ENCODE measurements around the gene CHN2.

The CHN2 gene

DNA sequence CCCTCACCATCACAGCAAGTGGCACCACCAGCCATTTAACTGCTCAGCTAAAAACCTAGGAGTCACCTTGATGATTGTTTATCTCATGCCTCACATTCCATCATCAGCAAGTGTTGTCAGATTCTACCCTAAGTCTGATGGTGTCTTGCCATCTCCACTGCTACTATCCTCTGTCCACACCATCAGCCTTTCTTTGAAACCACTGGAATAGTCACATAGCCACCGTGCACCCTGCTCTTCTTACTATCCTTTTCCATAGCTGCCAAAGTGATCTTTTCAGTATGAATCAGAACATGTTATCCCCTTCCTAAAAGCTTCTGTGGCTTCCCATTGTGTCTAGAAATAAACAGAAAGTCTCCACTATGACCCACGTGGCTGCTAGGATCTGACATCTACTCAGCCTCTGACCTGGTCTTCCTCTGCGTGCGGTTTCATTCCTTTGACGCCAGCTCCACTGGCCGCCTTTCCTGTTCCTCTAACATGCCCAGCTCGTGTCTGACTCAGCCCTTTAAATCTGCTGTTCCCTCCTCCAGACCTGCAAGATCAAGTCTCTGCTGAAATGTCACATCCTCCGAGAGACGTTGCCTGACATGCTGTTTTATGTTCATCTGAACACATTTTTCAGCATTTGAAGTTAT lies 16.5 kb upstream of the CHN2 start:
- no peak for ATAC-seq
- TF ChIP-seq, protein P1, sequence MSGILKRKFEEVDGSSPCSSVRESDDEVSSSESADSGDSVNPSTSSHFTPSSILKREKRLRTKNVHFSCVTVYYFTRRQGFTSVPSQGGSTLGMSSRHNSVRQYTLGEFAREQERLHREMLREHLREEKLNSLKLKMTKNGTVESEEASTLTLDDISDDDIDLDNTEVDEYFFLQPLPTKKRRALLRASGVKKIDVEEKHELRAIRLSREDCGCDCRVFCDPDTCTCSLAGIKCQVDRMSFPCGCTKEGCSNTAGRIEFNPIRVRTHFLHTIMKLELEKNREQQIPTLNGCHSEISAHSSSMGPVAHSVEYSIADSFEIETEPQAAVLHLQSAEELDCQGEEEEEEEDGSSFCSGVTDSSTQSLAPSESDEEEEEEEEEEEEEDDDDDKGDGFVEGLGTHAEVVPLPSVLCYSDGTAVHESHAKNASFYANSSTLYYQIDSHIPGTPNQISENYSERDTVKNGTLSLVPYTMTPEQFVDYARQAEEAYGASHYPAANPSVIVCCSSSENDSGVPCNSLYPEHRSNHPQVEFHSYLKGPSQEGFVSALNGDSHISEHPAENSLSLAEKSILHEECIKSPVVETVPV (CRISPR knock-in tag; IDR thresholded peaks at IDR 0.05) = no peak
- TF ChIP-seq CSDC2 (CRISPR knock-in tag; IDR thresholded peaks at IDR 0.05) (no peak), ZNF565 (CRISPR knock-in tag; conservative IDR thresholded peaks at IDR 0.05; ENCODE audit: low read depth) (no peak), PPARA (CRISPR knock-in tag; IDR thresholded peaks at IDR 0.05; ENCODE audit: borderline replicate concordance) (no peak), SNAI2 (CRISPR knock-in tag; IDR thresholded peaks at IDR 0.05) (no peak), ZNF8 (CRISPR knock-in tag; IDR thresholded peaks at IDR 0.05) (no peak), ZNF70 (CRISPR knock-in tag; IDR thresholded peaks at IDR 0.05) (no peak), ZC3H10 (CRISPR knock-in tag; IDR thresholded peaks at IDR 0.05) (no peak), RARB (CRISPR knock-in tag; IDR thresholded peaks at IDR 0.05) (no peak), BACH2 (CRISPR knock-in tag; IDR thresholded peaks at IDR 0.05; ENCODE audit: borderline replicate concordance) (no peak), OSR1 (CRISPR knock-in tag; IDR thresholded peaks at IDR 0.05) (no peak), TCF4 (CRISPR knock-in tag; IDR thresholded peaks at IDR 0.05; ENCODE audit: borderline replicate concordance) (no peak), ARNTL (CRISPR knock-in tag; IDR thresholded peaks at IDR 0.05; ENCODE audit: borderline replicate concordance, low read depth) (no peak), GLIS3 (CRISPR knock-in tag; IDR thresholded peaks at IDR 0.05) (no peak), ZFP30 (CRISPR knock-in tag; IDR thresholded peaks at IDR 0.05) (no peak), ISL1 (CRISPR knock-in tag; IDR thresholded peaks at IDR 0.05) (no peak)
- TF ChIP-seq, protein P2, sequence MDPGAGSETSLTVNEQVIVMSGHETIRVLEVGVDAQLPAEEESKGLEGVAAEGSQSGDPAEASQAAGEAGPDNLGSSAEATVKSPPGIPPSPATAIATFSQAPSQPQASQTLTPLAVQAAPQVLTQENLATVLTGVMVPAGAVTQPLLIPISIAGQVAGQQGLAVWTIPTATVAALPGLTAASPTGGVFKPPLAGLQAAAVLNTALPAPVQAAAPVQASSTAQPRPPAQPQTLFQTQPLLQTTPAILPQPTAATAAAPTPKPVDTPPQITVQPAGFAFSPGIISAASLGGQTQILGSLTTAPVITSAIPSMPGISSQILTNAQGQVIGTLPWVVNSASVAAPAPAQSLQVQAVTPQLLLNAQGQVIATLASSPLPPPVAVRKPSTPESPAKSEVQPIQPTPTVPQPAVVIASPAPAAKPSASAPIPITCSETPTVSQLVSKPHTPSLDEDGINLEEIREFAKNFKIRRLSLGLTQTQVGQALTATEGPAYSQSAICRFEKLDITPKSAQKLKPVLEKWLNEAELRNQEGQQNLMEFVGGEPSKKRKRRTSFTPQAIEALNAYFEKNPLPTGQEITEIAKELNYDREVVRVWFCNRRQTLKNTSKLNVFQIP (CRISPR knock-in tag; IDR thresholded peaks at IDR 0.05; ENCODE audit: borderline replicate concordance, low read depth) = no peak
- TF ChIP-seq, protein P3, sequence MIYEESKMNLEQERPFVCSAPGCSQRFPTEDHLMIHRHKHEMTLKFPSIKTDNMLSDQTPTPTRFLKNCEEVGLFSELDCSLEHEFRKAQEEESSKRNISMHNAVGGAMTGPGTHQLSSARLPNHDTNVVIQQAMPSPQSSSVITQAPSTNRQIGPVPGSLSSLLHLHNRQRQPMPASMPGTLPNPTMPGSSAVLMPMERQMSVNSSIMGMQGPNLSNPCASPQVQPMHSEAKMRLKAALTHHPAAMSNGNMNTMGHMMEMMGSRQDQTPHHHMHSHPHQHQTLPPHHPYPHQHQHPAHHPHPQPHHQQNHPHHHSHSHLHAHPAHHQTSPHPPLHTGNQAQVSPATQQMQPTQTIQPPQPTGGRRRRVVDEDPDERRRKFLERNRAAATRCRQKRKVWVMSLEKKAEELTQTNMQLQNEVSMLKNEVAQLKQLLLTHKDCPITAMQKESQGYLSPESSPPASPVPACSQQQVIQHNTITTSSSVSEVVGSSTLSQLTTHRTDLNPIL (CRISPR knock-in tag; IDR thresholded peaks at IDR 0.05; ENCODE audit: low read depth) = no peak
- TF ChIP-seq, protein P4, sequence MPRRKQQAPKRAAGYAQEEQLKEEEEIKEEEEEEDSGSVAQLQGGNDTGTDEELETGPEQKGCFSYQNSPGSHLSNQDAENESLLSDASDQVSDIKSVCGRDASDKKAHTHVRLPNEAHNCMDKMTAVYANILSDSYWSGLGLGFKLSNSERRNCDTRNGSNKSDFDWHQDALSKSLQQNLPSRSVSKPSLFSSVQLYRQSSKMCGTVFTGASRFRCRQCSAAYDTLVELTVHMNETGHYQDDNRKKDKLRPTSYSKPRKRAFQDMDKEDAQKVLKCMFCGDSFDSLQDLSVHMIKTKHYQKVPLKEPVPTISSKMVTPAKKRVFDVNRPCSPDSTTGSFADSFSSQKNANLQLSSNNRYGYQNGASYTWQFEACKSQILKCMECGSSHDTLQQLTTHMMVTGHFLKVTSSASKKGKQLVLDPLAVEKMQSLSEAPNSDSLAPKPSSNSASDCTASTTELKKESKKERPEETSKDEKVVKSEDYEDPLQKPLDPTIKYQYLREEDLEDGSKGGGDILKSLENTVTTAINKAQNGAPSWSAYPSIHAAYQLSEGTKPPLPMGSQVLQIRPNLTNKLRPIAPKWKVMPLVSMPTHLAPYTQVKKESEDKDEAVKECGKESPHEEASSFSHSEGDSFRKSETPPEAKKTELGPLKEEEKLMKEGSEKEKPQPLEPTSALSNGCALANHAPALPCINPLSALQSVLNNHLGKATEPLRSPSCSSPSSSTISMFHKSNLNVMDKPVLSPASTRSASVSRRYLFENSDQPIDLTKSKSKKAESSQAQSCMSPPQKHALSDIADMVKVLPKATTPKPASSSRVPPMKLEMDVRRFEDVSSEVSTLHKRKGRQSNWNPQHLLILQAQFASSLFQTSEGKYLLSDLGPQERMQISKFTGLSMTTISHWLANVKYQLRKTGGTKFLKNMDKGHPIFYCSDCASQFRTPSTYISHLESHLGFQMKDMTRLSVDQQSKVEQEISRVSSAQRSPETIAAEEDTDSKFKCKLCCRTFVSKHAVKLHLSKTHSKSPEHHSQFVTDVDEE (CRISPR knock-in tag; IDR thresholded peaks at IDR 0.05) = no peak

DNA sequence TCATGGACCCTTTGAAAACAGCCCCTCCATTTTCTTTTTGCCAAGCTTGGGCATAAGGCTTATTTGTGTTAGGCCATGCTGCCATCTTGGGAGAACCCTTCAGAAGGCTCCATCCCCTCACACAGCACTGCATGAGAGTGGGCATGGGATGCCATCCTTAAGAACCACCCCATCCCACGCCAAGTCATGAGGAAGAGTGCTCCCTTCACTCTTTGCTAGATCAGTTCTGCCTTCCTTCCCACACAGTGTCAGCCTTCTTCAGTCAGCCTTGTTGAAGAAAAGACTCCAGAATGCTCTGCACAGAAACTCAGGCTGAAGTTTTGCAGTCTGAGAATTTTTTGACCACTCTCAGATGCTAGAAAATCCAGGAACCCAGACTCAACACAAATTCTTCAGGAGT lies 15.5 kb upstream of the CHN2 start:
- no peak for TF ChIP-seq ESRRG (CRISPR knock-in tag; IDR thresholded peaks at IDR 0.05)
- no peak for TF ChIP-seq PPARA (CRISPR knock-in tag; IDR thresholded peaks at IDR 0.05; ENCODE audit: borderline replicate concordance)
- TF ChIP-seq TCF4 (CRISPR knock-in tag; IDR thresholded peaks at IDR 0.05; ENCODE audit: borderline replicate concordance) = no peak
- no peak for ATAC-seq

DNA sequence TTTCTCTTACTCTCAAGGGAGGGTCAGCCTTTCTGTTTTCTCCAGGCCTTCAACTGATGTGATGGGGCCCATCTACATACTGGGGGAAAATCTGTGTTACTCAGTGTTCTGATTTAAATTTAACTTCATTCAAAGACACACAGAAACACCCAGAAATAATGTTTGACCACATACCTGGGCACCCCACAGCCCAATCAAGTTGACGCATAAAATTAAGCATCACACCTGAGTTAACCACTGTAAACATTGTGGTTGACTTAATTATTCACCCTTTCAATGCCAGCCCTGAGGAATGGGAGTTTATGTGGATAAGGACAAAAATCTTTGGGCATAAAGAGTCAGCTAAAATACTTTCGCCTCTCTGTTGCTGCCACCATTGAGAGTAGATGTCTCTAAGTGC lies 10.0 kb upstream of the CHN2 start:
- ATAC-seq = no peak
- TF ChIP-seq ZNF70 (CRISPR knock-in tag; IDR thresholded peaks at IDR 0.05) = no peak
- TF ChIP-seq, protein P1 (CRISPR knock-in tag; IDR thresholded peaks at IDR 0.05) = no peak
- no peak for TF ChIP-seq TCF4 (CRISPR knock-in tag; IDR thresholded peaks at IDR 0.05; ENCODE audit: borderline replicate concordance)
- no peak for TF ChIP-seq ZNF8 (CRISPR knock-in tag; IDR thresholded peaks at IDR 0.05)
- TF ChIP-seq, protein P5, sequence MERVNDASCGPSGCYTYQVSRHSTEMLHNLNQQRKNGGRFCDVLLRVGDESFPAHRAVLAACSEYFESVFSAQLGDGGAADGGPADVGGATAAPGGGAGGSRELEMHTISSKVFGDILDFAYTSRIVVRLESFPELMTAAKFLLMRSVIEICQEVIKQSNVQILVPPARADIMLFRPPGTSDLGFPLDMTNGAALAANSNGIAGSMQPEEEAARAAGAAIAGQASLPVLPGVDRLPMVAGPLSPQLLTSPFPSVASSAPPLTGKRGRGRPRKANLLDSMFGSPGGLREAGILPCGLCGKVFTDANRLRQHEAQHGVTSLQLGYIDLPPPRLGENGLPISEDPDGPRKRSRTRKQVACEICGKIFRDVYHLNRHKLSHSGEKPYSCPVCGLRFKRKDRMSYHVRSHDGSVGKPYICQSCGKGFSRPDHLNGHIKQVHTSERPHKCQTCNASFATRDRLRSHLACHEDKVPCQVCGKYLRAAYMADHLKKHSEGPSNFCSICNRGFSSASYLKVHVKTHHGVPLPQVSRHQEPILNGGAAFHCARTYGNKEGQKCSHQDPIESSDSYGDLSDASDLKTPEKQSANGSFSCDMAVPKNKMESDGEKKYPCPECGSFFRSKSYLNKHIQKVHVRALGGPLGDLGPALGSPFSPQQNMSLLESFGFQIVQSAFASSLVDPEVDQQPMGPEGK (CRISPR knock-in tag; IDR thresholded peaks at IDR 0.05; ENCODE audit: borderline replicate concordance) = no peak
- TF ChIP-seq OSR1 (CRISPR knock-in tag; IDR thresholded peaks at IDR 0.05) = no peak
- TF ChIP-seq TOX (CRISPR knock-in tag; IDR thresholded peaks at IDR 0.05; ENCODE audit: borderline replicate concordance) = no peak
- no peak for TF ChIP-seq ZNF565 (CRISPR knock-in tag; conservative IDR thresholded peaks at IDR 0.05; ENCODE audit: low read depth)
- TF ChIP-seq, protein P4 (CRISPR knock-in tag; IDR thresholded peaks at IDR 0.05) = no peak
- TF ChIP-seq SNAI2 (CRISPR knock-in tag; IDR thresholded peaks at IDR 0.05) = no peak

Data from SK-N-SH treated with all-trans-retinoic acid at 6 μM for 48 hours (cell line).